A204.1 (cell line): ENCODE results near the gene WNT5B.

Experiments used
- FAIRE-seq: peaks from 2 replicates; lab custom pipeline; 2012; peaks lifted over from hg19 to GRCh38; lab: Jason Lieb, UNC

WNT5B gene

DNA sequence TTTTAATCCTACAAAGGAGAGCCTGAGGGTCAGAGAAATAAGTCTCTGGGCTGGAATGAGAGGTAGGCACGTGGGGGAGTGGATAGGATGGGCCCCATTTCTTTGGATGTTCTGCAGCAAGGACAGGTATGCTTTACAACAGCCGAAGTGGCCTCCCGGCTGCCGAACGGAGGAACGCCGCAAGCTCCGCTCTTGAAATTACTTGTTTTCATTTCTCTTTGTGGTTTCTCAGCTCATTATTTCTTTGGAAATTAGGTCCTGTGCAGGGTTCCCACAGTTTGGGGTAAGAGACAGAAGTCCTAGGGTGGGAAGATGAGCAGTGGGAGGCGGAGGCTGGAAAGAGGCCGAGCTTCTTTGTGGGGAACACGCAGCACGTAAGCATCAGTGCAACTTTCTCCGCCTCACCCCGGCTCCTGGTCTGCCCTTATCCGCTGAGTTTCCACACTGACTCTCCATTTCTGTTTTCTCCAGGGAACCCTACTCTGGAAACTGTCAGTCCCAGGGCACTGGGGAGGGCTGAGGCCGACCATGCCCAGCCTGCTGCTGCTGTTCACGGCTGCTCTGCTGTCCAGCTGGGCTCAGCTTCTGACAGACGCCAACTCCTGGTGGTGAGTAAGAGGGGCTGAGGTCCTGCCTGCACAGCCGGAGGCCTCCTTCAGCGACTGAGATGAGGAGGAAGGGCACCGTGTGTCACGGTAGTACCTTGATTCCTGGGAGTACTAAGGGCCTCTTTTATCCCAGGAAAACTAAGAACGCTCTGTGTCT, 2.0 kb downstream of the WNT5B start:
- FAIRE-seq: no peak

DNA sequence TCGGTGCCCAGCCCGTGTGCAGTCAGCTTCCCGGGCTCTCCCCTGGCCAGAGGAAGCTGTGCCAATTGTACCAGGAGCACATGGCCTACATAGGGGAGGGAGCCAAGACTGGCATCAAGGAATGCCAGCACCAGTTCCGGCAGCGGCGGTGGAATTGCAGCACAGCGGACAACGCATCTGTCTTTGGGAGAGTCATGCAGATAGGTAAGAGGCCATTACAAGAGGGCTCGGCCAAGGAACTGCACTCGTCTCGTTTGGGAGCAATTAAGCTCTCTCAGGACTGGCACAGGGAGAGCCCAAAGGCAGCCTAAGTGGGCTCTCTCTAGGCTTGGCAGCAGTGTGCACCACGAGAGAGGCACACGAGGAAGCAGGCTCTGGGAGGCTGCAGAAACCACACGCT, 3.7 kb downstream of the WNT5B start:
- no peak for FAIRE-seq

DNA sequence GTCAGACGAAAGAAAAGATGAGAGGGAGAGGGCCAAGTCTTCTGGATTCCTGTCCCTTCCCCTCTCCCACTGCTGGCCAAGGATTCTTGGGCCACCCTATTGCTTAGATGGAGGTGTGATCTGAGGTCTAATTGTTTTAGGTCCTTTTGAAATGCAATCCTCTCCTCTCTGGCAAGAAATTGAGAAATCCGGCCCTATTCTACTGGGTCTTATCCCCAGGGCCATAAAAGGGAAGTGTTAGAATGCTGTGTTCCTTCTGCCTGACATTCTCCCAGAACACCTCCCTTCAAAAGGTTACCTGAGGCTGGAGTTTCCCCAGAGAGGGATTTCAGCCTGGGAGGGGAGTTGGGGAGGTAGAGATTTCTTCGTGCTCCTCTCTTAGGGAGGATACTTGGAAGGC, 4.4 kb downstream of the WNT5B start:
- FAIRE-seq: no peak

DNA sequence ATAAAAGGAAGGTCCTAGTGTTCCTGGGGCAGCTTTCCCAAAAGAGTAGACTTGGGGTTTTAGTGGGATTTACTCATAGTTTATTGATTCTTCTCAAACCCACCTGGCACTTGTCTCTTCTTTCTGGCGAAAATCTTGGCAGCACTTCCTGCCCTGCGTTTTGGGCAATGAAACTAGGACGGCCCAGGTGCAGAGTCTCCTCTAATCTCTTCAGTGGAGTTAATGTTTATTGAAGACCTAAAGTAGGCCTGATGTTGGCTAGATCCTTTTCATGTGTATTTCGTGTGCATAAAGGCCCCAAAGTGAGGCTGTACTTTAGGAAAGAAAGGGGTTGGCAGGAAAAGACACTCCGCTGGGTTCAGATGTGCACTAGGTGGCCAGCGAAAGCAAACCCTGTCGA, 5.1 kb downstream of the WNT5B start:
- no peak for FAIRE-seq

DNA sequence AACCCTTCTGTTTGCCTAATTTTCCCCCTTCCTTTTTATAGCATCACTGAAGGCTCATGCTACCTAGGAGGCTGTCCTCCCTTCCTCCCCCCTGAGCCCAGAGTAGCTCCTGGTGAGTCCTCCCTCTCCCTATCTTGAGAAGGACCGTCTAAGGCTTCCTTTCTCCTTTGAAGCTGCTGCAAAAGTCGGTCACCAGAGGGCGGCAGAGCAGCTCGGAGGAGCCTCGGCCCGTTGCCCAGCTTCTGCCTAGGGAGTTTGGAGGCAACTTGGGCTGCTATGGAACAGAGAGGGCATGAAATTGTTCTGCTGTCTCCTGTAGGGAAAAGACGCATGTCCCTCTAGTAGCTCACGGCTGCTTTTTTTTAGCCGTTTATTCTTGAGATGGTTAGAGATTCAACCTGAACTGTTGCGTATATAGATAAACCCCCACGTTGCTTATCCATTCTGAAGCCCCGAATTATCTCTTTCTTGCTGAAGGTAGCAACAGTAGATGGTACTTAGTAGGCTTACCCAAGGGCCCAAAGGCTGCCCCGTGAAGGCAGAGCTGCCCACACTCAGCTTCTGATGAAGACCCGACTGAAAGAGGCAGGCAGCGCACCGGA, 5.7 kb downstream of the WNT5B start:
- FAIRE-seq: peak; percentile 77

DNA sequence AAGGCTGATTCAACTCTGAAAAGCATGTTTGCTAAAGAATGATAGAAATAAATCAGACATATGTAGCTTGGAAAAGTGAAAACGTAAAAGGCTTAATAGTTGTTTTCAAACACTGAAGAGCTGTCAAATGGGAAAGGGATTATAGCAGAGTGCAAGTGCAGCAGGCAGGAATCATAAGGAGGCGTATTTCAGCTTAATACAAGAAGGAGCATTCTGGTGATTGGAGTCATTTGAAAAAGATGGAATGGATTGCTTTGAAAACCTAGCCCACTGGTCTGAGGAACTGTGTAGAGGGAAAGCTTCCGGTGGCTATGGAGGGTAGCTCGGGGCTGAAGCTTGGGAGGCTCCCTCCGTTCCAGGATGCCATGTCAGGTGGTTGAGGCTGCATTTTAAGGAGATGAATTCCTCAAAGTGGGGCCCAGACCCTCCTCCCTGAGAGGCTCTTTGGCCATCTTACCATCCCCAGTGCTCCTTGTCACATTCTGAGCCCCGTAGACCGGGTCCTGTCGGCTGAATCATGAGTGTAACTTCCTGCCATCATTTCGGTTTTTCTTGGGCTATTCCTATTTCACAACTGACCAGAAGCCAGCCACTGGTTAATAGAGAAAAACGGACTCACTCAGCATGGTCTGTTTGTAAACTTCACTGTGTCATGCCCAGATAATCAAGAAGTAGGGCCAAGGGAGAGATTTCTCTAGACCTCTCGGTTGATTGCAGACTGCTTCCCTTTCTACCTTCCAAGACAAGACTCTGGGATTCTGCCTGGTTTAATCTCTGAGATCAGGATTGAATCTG, 6.5 kb downstream of the WNT5B start:
- no peak for FAIRE-seq

DNA sequence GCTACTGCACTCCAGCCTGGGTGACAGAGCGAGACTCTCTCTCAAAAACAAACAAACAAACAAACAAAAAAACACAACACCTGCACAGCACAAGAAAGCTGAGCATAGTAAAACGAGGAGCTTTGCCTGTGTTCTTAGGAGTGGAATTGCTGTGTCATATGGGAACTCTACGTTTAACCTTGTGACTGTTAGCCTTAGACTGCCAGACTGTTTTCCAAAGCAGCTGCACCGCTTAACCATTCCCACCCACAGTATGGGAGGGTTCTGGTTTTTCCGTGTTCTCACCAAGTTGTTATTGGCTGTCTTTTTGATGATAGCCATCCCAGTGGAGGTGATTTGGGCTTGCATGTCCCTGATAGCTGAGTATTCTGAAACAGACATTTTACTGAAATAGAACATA, 9.2 kb downstream of the WNT5B start:
- no peak for FAIRE-seq

DNA sequence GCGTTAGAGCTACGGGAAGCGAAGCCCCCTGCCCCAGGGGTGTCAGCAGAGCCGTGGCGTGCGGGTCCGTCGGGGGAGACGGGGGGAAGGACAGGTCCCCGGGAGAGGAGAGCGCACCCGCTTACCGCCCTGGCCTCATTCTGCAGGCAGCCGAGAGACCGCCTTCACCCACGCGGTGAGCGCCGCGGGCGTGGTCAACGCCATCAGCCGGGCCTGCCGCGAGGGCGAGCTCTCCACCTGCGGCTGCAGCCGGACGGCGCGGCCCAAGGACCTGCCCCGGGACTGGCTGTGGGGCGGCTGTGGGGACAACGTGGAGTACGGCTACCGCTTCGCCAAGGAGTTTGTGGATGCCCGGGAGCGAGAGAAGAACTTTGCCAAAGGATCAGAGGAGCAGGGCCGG, 10.5 kb downstream of the WNT5B start:
- FAIRE-seq: no peak

DNA sequence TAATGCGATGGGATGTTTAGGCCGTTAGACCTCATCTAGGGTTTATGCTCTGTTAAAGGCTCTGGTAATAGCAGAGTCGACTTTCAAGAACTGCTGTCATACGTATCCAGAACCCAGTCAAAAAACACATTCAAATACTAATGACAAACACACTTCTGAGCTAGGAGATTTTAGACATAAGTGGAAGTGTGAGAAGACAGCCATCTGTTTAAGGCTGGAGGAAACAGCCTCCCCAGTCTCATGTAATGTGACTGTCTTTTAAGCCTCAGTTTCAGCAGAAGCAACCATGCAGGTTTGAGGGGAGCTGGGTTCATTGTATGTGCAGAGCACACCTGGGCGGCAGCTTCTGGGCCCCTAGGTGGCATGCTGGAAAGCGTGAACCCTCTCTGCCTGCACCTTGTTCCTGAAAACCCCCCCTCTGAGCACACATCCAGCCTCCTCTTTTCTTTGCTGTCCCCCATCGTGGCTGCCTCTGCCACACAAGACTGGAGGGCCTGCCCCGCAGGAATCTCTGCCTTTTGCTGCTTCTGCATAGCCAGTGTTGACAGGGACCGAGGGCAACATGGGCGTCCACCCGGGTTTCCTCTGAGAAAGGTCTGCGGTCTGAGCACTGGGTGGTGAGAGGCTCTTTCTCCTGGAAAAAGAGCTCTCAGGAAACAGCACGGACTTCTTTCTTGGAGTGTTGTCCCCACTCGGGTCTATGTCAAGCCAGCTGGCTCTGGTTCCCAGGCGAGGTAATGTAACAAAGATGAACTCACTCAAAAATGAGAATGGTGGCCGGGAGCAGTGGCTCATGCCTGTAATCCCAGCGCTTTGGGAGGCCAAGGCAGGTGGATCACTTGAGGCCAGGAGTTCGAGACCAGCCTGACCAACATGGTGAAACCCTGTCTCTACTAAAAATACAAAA, 11.6 kb downstream of the WNT5B start:
- no peak for FAIRE-seq

DNA sequence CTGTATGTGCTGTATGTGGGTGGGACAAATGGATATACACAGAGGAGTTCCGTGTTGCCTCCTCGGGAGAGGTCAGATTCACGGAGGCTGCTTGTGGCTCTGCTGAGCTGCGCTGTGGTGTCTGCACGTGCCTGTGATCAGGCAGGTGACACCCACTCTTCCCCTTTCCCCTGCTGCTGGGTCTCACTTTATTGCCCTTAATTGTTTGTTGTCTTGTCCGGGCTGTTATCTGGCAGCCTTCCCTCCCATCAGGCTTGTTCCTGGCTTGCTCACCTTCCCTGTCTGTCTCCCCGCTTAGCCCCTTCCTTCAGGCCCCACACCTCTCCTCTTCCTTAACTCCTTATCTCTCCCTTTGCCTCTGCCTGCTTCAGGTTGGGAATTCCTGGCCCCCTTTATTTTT, 13.5 kb downstream of the WNT5B start:
- no peak for FAIRE-seq

DNA sequence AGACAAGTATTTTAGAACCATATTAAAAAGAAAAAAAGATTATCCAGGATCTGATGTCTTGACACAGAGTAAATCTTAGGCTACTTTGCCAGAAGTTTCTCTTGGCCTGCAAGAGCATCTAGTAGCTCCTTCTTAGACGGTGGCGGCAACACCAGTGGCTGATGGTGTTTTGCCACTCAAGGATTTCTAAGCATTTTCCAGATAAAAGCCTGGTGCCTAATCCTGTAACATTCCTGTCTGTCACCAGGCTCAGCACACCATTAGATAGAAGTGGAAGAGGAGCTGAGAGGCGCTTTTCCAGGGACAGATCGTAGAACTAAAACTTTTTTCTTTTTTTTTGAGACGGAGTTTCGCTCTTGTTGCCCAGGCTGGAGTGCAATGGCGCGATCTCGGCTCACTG, 14.0 kb downstream of the WNT5B start:
- no peak for FAIRE-seq

DNA sequence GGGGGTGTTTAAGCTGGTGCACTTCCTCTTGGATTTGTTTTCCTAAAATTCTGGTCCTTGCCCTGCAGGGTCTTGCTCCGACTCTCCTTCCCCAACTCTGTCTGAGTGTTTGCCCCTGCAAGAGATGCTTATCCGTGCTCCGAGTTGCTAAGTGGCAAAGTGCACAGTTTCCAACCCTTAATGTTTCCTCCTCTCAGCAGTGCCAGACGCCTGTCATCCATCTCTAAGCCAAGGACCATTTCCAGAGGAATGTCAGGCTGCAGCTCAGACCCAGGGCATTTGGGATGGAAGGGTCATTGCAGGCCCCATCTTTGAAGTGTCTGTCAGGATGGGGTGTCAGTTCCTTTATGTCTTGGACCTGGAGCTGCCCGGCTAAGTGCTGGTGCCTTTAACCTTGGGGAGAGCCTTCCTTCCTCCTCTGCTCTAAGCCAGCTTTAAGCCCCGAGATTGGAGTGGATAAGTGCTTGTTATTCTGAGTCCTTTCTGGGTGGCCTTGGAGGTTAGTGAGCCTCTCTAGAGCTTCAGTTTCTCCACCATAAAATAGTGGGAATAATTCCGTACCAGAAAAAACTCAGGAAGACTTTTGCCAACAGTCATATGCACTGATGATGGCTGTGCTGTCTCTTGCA, 15.0 kb downstream of the WNT5B start:
- FAIRE-seq: no peak

DNA sequence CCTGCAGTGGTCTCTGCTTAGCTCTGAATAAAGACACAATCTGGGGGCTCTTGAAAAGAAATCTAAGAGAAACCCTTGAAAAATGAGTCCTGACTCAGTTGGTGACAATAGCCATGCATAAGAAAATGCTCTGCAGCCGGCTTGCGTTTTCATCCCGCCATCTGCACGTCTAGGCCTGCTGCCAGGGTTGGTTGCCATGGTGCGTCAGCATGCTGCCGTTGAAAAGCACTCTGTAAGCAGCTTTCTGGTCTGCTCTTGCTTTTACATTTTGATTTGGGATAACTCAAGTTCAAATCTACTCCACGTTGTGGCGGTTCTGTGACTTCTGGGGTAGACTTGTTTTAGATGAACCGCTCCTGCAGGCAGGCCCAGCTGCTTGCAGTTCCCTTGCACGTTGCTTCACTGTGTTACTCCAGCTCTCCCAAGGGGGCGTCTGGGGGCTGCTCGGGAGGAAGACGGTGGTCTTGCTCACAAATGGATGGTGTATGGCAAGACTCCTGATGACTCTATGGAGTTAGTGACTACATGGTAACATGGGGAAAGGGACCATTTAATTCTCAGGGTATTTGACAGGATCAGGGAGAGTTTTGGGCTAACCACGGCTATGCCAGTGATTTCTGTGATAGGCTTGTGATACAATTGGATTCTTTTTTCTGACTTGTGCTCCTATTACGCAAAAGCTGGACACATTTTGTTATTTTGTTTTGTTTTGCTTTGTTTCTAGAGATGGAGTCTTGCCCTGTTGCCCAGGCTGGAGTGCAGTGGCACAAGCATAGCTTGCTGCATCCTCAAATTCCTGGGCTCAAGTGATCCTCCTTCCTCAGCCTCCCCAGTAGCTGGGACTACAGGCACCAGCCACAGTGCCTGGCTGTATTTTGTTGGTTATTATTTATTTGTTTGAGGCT, 15.8 kb downstream of the WNT5B start:
- FAIRE-seq: no peak

DNA sequence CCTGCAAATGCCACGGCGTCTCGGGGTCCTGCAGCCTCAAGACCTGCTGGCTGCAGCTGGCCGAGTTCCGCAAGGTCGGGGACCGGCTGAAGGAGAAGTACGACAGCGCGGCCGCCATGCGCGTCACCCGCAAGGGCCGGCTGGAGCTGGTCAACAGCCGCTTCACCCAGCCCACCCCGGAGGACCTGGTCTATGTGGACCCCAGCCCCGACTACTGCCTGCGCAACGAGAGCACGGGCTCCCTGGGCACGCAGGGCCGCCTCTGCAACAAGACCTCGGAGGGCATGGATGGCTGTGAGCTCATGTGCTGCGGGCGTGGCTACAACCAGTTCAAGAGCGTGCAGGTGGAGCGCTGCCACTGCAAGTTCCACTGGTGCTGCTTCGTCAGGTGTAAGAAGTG, 16.8 kb downstream of the WNT5B start:
- no peak for FAIRE-seq

DNA sequence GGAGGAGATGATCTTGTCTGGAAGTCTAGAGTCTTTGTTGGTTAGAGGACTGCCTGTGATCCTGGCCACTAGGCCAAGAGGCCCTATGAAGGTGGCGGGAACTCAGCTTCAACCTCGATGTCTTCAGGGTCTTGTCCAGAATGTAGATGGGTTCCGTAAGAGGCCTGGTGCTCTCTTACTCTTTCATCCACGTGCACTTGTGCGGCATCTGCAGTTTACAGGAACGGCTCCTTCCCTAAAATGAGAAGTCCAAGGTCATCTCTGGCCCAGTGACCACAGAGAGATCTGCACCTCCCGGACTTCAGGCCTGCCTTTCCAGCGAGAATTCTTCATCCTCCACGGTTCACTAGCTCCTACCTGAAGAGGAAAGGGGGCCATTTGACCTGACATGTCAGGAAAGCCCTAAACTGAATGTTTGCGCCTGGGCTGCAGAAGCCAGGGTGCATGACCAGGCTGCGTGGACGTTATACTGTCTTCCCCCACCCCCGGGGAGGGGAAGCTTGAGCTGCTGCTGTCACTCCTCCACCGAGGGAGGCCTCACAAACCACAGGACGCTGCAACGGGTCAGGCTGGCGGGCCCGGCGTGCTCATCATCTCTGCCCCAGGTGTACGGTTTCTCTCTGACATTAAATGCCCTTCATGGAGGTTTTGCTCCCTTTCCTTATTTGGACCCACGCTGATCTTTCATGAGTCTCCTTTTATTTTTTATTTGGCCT, 17.7 kb downstream of the WNT5B start:
- no peak for FAIRE-seq

DNA sequence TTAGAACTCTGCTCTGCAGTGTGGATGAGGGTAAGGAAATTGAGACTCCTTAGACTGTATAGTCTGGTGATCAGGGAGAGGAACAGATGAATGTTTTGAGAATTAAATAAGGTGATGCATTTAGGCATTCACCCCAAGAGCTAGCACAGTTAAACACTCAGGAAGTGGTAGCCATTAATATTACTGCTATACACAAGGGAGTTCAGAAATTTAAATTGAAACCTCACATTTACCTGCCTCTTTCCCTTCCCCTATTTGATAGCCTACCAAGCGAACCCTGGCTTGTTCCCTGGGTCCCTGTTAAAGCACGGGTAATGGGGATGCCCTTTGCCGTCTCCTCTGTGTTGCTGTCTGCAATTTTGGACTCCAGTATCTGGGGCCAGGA, 18.2 kb downstream of the WNT5B start:
- no peak for FAIRE-seq

DNA sequence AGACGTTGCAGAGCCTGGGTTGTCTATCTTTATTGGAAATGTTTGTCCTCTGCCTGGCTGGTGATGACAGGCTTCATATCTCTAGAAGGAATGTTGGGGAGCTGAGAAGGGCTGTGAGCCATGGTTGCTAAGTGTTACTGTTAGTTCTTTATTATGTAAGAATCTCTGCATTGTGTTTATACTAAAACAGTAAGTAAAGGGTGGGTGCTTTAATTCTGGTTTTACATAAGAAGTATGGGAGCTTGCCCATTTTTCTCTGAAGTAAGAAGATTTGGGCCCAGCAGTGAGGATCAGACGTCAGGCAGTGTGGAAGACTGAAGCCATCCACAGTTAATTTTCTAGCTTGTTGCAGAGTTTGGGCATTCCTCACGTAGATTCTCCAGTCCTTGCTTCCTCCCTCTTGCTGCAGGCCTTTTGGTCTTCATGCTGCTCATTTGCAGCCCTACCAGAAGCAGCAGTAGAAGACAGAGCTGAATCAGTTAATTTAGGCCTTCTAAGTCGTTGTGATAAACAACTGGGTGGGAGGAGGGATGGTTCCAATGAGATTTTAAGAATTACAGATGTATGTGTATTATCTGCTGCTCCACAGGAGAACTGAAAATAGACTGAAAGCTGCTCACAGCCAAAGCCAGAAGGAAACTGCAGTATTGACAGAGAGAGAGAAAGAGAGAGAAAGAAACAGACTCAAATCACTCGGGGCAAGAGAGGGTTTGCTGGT, 21.4 kb downstream of the WNT5B start:
- no peak for FAIRE-seq

DNA sequence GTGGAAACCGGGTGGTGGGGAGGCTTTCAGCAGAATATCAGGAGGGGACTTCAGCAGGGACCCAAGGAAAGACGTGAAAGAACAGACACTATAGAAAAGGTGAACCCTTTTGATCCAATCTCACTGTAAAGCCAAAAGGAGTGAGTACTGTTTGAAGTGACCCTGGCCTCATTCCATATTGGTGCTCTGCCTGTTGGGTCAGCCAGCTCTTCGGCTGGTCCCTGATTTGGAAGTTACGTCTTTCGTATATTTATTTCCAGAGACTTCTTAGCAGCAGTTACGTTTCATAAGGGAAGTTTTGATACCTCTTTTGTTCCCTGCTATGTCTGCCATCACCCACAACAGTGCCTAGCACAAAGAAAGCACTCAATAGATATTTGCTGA, 21.9 kb downstream of the WNT5B start:
- FAIRE-seq: no peak

DNA sequence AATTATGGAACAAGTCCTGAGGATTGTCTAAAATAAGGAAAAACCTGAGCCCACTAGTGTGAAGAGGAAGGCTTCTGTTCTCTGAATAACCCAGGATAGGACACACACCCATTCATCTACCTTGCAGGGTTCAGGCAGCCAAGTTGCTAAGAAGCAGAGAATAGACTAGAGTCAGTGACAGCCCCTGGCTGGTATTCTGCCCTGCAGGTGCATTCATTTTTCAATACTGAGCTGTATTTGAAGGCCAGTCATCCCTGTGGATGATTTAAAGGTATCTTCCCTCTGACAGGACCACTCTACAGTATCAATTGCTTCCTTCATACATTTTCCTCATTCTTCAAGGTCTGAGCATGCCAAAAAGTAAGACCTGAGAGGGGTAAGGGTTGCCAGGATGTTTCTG, 22.9 kb downstream of the WNT5B start:
- no peak for FAIRE-seq
